HEK293 (cell line): ENCODE measurements around the gene OR6Y1.

Experiments used
- CTCF ChIA-PET: fragments of 350-600 bp; formaldehyde crosslinking; extraction: SDS; loops from one replicate; lab custom pipeline; 2021; ENCODE audit warnings: antibody characterized with exemption; lab: Yijun Ruan, JAX
- POLR2A ChIA-PET: fragments of 300-600 bp; formaldehyde crosslinking; extraction: SDS; loops from one replicate; lab custom pipeline; 2020; ENCODE audit warnings: antibody characterized with exemption, inconsistent platforms; lab: Yijun Ruan, JAX
- H3K27ac ChIP-seq: fragments of 200-500 bp; sonication (Bioruptor generic); 2 replicates; pipeline ENCODE4 v1.5.1; 2014; ENCODE audit warnings: low read depth, low read length, control low read depth, inconsistent platforms; ENCODE audit errors: extremely low read depth
- H3K36me3 ChIP-seq, 2 experiments: fragments of 200-500 bp in 1 of 2; sonication (Bioruptor generic) in 1 of 2; 1 replicate in 1 of 2; 2 replicates in 1 of 2; pipeline ENCODE4 v1.5.1; 2014 to 2017; ENCODE audit warnings: inconsistent platforms in 2 of 2, low read length in 2 of 2; ENCODE audit not compliant: control insufficient read depth in 2 of 2, insufficient read depth in 1 of 2
- H3K4me1 ChIP-seq: fragments of 200-500 bp; sonication (Bioruptor generic); 2 replicates; pipeline ENCODE4 v1.5.1; 2014; ENCODE audit warnings: mild to moderate bottlenecking, low read length, inconsistent platforms; ENCODE audit not compliant: control insufficient read depth, insufficient read depth
- H3K4me3 ChIP-seq: 2 replicates; pipeline ENCODE4 v1.5.1; 2011; ENCODE audit warnings: low read depth, mild to moderate bottlenecking, control low read depth, low read length, moderate library complexity
- H3K9me3 ChIP-seq: fragments of 200-500 bp; sonication (Bioruptor generic); 2 replicates; pipeline ENCODE4 v1.5.1; 2014; ENCODE audit warnings: low read depth, low read length, inconsistent platforms; ENCODE audit not compliant: control insufficient read depth, insufficient read depth
- ELK4 ChIP-seq: IDR thresholded peaks from 2 replicates; pipeline ENCODE4 v1.6.1; 2011; ENCODE audit warnings: mild to moderate bottlenecking, low read depth, low read length, borderline replicate concordance
- GLIS1 ChIP-seq: fragments of 450-650 bp; formaldehyde crosslinking; IDR thresholded peaks from 2 replicates; pipeline ENCODE4 v1.5.1; 2016; ENCODE audit warnings: missing biosample characterization, missing genetic modification characterization
- RBAK ChIP-seq: fragments of 450-650 bp; formaldehyde crosslinking; IDR thresholded peaks from 2 replicates; pipeline ENCODE4 v1.5.1; 2016; ENCODE audit warnings: missing biosample characterization, missing genetic modification characterization
- TCF7L2 ChIP-seq: IDR thresholded peaks from 2 replicates; pipeline ENCODE4 v1.6.1; 2011; ENCODE audit warnings: low read depth, mild to moderate bottlenecking, inconsistent platforms, low read length, moderate library complexity, borderline replicate concordance
- ZBTB21 ChIP-seq: fragments of 450-650 bp; formaldehyde crosslinking; IDR thresholded peaks from 2 replicates; pipeline ENCODE4 v1.5.1; 2017; ENCODE audit warnings: missing biosample characterization, missing genetic modification characterization
- ZBTB49 ChIP-seq: fragments of 450-650 bp; formaldehyde crosslinking; IDR thresholded peaks from 2 replicates; pipeline ENCODE4 v1.5.1; 2016; ENCODE audit warnings: missing biosample characterization, missing genetic modification characterization, low read depth
- ZFP37 ChIP-seq: fragments of 450-650 bp; formaldehyde crosslinking; IDR thresholded peaks from 2 replicates; pipeline ENCODE4 v1.5.1; 2016; ENCODE audit warnings: missing biosample characterization, missing genetic modification characterization
- ZFP69B ChIP-seq: fragments of 450-650 bp; formaldehyde crosslinking; IDR thresholded peaks from 2 replicates; pipeline ENCODE4 v1.5.1; 2016; ENCODE audit warnings: missing biosample characterization, missing genetic modification characterization
- ZIC2 ChIP-seq: fragments of 450-650 bp; formaldehyde crosslinking; IDR thresholded peaks from 2 replicates; pipeline ENCODE4 v1.5.1; 2016; ENCODE audit warnings: missing biosample characterization, missing genetic modification characterization
- ZNF133 ChIP-seq: fragments of 450-650 bp; formaldehyde crosslinking; IDR thresholded peaks from 2 replicates; pipeline ENCODE4 v1.5.1; 2016; ENCODE audit warnings: missing biosample characterization, missing genetic modification characterization
- ZNF16 ChIP-seq: fragments of 450-650 bp; formaldehyde crosslinking; IDR thresholded peaks from 2 replicates; pipeline ENCODE4 v1.5.1; 2016; ENCODE audit warnings: low read depth, missing biosample characterization, missing genetic modification characterization
- ZNF175 ChIP-seq: fragments of 450-650 bp; formaldehyde crosslinking; IDR thresholded peaks from 2 replicates; pipeline ENCODE4 v1.5.1; 2016; ENCODE audit warnings: missing biosample characterization, missing genetic modification characterization
- ZNF18 ChIP-seq: fragments of 450-650 bp; formaldehyde crosslinking; IDR thresholded peaks from 2 replicates; pipeline ENCODE4 v1.5.1; 2016; ENCODE audit warnings: missing biosample characterization, missing genetic modification characterization
- ZNF2 ChIP-seq: fragments of 450-650 bp; formaldehyde crosslinking; IDR thresholded peaks from 2 replicates; pipeline ENCODE4 v1.5.1; 2016; ENCODE audit warnings: missing biosample characterization, missing genetic modification characterization
- ZNF26 ChIP-seq: fragments of 450-650 bp; formaldehyde crosslinking; IDR thresholded peaks from 2 replicates; pipeline ENCODE4 v1.5.1; 2016; ENCODE audit warnings: missing biosample characterization, missing genetic modification characterization
- ZNF341 ChIP-seq: fragments of 450-650 bp; formaldehyde crosslinking; IDR thresholded peaks from 2 replicates; pipeline ENCODE4; 2016; ENCODE audit warnings: low read depth, missing biosample characterization, missing genetic modification characterization
- ZNF394 ChIP-seq: fragments of 450-650 bp; formaldehyde crosslinking; IDR thresholded peaks from 2 replicates; pipeline ENCODE4 v1.5.1; 2016; ENCODE audit warnings: missing biosample characterization, missing genetic modification characterization, mild to moderate bottlenecking, moderate library complexity, borderline replicate concordance
- ZNF473 ChIP-seq: fragments of 450-650 bp; formaldehyde crosslinking; IDR thresholded peaks from 2 replicates; pipeline ENCODE4 v1.5.1; 2017; ENCODE audit warnings: missing biosample characterization, missing genetic modification characterization
- ZNF501 ChIP-seq: fragments of 450-650 bp; formaldehyde crosslinking; IDR thresholded peaks from 2 replicates; pipeline ENCODE4 v1.5.1; 2016; ENCODE audit warnings: missing biosample characterization, missing genetic modification characterization
- ZNF513 ChIP-seq: fragments of 450-650 bp; IDR thresholded peaks from 2 replicates; pipeline ENCODE4 v1.5.1; 2018; ENCODE audit warnings: missing biosample characterization, missing genetic modification characterization
- ZNF514 ChIP-seq: fragments of 450-650 bp; formaldehyde crosslinking; IDR thresholded peaks from 2 replicates; pipeline ENCODE4 v1.5.1; 2016; ENCODE audit warnings: missing biosample characterization, missing genetic modification characterization
- ZNF529 ChIP-seq: fragments of 450-650 bp; formaldehyde crosslinking; IDR thresholded peaks from 2 replicates; pipeline ENCODE4 v1.5.1; 2017; ENCODE audit warnings: missing genetic modification characterization, missing biosample characterization; ENCODE audit not compliant: insufficient replicate concordance
- ZNF544 ChIP-seq: fragments of 450-650 bp; formaldehyde crosslinking; IDR thresholded peaks from 2 replicates; pipeline ENCODE4 v1.5.0; 2017; ENCODE audit warnings: missing biosample characterization, missing genetic modification characterization
- ZNF548 ChIP-seq: fragments of 450-650 bp; formaldehyde crosslinking; IDR thresholded peaks from 2 replicates; pipeline ENCODE4 v1.5.1; 2016; ENCODE audit warnings: missing biosample characterization, missing genetic modification characterization
- ZNF560 ChIP-seq: fragments of 450-650 bp; formaldehyde crosslinking; IDR thresholded peaks from 2 replicates; pipeline ENCODE4 v1.5.1; 2017; ENCODE audit warnings: missing biosample characterization, missing genetic modification characterization, borderline replicate concordance
- ZNF645 ChIP-seq: fragments of 450-650 bp; formaldehyde crosslinking; IDR thresholded peaks from 2 replicates; pipeline ENCODE4; 2016; ENCODE audit warnings: missing biosample characterization, missing genetic modification characterization
- ZNF658 ChIP-seq: fragments of 450-650 bp; formaldehyde crosslinking; IDR thresholded peaks from 2 replicates; pipeline ENCODE4; 2016; ENCODE audit warnings: missing biosample characterization, missing genetic modification characterization
- ZSCAN30 ChIP-seq: fragments of 450-650 bp; IDR thresholded peaks from 2 replicates; pipeline ENCODE4 v1.5.1; 2018; ENCODE audit warnings: missing biosample characterization, mild to moderate bottlenecking, missing genetic modification characterization, moderate library complexity

Gene OR6Y1

GRCh38 chr1:158552296-158552695, 1.9 kb downstream of the OR6Y1 start:
- CTCF ChIA-PET, result no interaction called here
- Histone ChIP-seq H3K27ac (no peak overlapping the region), H3K4me3 (no peak overlapping the region), H3K9me3 (no peaks in the 10 kb centered on the region), H3K36me3 (no peaks in the 10 kb centered on the region), H3K4me1 (no peaks in the 10 kb centered on the region)
- POLR2A ChIA-PET, result no interaction called here
- TF ChIP-seq ZNF560 (tag by site-specific recombination) (no peak), ZNF341 (tag by site-specific recombination) (no peak), ZNF16 (no peak), ZNF514 (tag by site-specific recombination) (no peak), ZNF658 (no peak), ZNF394 (tag by site-specific recombination) (no peak), ZFP37 (tag by site-specific recombination) (no peak), ZNF544 (no peak), ZNF175 (tag by site-specific recombination) (no peak), ZNF548 (tag by site-specific recombination) (no peak), ZNF529 (no peak), ELK4 (no peak), ZNF133 (tag by site-specific recombination) (no peak)

- no peak overlapping the region for H3K27ac ChIP-seq
- no peaks in the 10 kb centered on the region for H3K4me1 ChIP-seq
- H3K4me3 ChIP-seq, result no peak overlapping the region
- no peaks in the 10 kb centered on the region for H3K9me3 ChIP-seq
- H3K36me3 ChIP-seq, result no peaks in the 10 kb centered on the region
- POLR2A ChIA-PET, result no interaction called here
- CTCF ChIA-PET, result no interaction called here
- TF ChIP-seq TCF7L2 (no peak), ZBTB21 (tag by site-specific recombination) (no peak), ZNF175 (tag by site-specific recombination) (no peak), ZFP69B (no peak), ZNF645 (tag by site-specific recombination) (no peak), ZNF473 (tag by site-specific recombination) (no peak), ZSCAN30 (no peak), ZNF501 (no peak), ZNF513 (tag by site-specific recombination) (no peak), ZNF2 (no peak), ZBTB49 (tag by site-specific recombination) (no peak), ZNF18 (tag by site-specific recombination) (no peak), ZIC2 (tag by site-specific recombination) (no peak), RBAK (tag by site-specific recombination) (no peak), ZNF26 (tag by site-specific recombination) (no peak), GLIS1 (tag by site-specific recombination) (no peak)
Measured at GRCh38 chr1:158547533-158547932, 6.7 kb downstream of the OR6Y1 start.
